ENCODE results near the gene TMEM30B.

The TMEM30B gene

DNA sequence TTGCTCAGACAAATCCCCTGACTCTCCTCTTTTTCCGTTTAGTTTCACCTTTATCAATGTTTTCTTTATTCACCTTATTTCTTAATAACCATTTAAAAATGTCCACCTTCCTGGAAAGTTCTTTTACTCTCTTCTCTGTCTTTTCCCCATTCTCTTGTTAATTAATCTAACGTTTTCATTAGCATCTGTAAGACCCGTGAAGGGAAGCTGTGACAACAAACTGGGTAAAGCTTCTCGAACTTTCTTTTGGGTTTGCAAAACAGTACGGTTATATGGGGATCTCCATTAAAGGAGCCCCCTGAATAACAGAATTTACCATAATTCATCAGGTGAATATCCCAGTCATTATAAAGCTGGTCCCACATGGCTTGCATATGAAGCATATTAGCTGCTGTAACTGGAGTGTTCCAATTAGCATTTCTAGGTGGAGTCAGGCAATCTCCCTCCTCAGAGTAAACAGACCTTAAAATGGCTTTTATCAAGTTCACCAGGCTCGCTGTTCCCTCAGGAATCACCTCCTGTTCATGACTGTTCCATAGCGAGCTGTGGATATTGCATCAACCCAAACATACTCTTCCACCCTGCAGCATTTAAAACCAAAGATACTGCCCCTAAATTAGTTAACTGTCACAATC is 42.4 kb downstream of the TMEM30B start:
- no peak for TF ChIP-seq CTCF (IDR thresholded peaks at IDR 0.05; ENCODE audit: insufficient read depth, low read length, poor library complexity, severe bottlenecking)
- Histone ChIP-seq H3K36me3 (ENCODE audit: control insufficient read depth, insufficient read depth, low read length) (no peaks in the 10 kb centered on the region), H3K4me3 (replicated peaks; ENCODE audit: low read depth, low read length) (no peak overlapping the region), H3K27me3 (replicated peaks; ENCODE audit: control insufficient read depth, insufficient read depth, low read length) (no peaks in the 10 kb centered on the region)
- no peak for DNase-seq (ENCODE audit: extremely low read depth, insufficient read length)

DNA sequence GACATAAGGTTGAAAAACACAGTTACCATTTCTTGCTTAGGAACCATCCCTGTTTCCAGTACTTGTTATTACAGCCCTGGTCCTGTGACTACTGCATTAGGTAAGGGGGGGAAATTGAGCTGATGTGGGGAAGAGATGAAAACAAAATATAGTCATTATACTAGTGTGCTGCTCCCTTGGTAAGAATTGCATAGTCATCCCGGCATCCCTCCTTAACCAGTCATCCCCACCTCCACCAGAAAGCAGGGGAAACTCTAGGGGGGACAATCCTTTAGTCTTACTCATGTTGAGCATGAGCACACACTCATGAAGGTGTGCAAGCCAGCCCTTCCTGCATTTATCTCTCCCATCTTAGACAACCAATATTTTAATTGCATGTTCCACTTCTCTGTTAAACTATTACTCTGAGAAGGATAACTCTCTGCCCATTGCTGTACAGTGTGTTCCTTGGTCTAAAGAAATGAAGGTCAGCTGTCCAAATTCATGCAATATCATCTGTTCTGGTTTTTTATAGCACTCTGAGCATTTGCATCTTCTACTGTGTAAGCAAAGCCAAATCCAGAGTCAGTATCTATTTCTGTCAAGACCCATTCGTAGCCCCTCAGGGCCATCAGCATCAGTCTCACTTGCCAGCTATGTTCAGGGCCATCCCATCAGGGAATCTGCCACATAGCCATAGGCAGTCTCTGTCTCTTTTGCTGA is 46.8 kb downstream of the TMEM30B start:
- Histone ChIP-seq H3K27me3 (replicated peaks; ENCODE audit: control insufficient read depth, insufficient read depth, low read length) (no peaks in the 10 kb centered on the region; the same call in none of the 2 replicates), H3K4me3 (replicated peaks; ENCODE audit: low read depth, low read length) (no peak overlapping the region), H3K36me3 (ENCODE audit: control insufficient read depth, insufficient read depth, low read length) (no peaks in the 10 kb centered on the region)
- no peak for TF ChIP-seq CTCF (IDR thresholded peaks at IDR 0.05; ENCODE audit: insufficient read depth, low read length, poor library complexity, severe bottlenecking)
- no peak for DNase-seq (ENCODE audit: extremely low read depth, insufficient read length)

DNA sequence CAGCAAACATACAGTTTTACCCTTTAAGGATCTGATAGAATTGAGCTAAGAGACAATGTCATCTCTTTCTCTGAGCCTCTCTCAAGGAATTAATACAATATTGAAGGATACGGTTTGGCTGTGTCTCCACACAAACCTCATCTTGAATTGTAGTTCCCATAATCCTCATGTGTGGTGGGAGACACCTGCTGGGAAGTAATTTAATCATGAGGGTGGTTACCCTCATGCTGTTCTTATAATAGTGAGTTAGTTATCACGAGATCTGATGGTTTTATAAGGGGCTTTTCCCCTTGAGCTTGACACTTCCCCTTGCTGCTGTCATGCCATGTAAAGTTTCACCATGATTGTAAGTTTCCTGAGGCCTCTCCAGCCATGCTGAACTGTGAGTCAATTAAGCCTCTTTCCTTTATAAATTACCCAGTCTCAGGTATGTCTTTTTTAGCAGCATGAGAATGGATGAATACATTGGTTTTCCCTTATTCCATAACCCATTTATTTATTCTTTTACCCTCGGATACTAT is 47.6 kb downstream of the TMEM30B start:
- Histone ChIP-seq H3K27me3 (replicated peaks; ENCODE audit: control insufficient read depth, insufficient read depth, low read length) (no peaks in the 10 kb centered on the region; the same call in none of the 2 replicates), H3K4me3 (replicated peaks; ENCODE audit: low read depth, low read length) (no peak overlapping the region), H3K36me3 (ENCODE audit: control insufficient read depth, insufficient read depth, low read length) (no peaks in the 10 kb centered on the region)
- DNase-seq (ENCODE audit: extremely low read depth, insufficient read length): no peak
- no peak for TF ChIP-seq CTCF (IDR thresholded peaks at IDR 0.05; ENCODE audit: insufficient read depth, low read length, poor library complexity, severe bottlenecking)

DNA sequence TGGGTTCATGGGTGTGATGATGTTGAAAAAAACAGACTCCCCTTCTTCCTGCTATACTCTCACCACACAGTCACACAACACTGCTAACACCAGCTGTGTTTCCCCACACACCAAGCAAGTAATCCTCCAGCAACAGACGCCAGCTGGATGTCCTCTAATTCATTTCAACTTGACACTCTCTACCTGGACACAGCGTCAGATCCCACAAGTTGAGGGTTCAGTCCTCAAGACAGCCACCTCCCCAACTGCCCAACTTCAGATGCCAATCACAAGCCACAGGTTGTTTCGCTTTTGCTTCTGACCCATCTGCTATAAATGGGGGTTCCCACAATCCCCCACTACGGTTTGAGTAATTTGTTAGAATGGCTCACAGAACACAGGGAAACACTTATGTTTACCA is 49.3 kb downstream of the TMEM30B start:
- Histone ChIP-seq H3K27me3 (replicated peaks; ENCODE audit: control insufficient read depth, insufficient read depth, low read length) (no peaks in the 10 kb centered on the region; the same call in none of the 2 replicates), H3K4me3 (replicated peaks; ENCODE audit: low read depth, low read length) (no peak overlapping the region), H3K36me3 (ENCODE audit: control insufficient read depth, insufficient read depth, low read length) (no peaks in the 10 kb centered on the region)
- no peak for DNase-seq (ENCODE audit: extremely low read depth, insufficient read length)
- TF ChIP-seq CTCF (IDR thresholded peaks at IDR 0.05; ENCODE audit: insufficient read depth, low read length, poor library complexity, severe bottlenecking): no peak

- no peak for TF ChIP-seq CTCF (IDR thresholded peaks at IDR 0.05; ENCODE audit: insufficient read depth, low read length, poor library complexity, severe bottlenecking)
- DNase-seq (ENCODE audit: extremely low read depth, insufficient read length): no peak
- Histone ChIP-seq H3K36me3 (ENCODE audit: control insufficient read depth, insufficient read depth, low read length) (no peaks in the 10 kb centered on the region), H3K27me3 (replicated peaks; ENCODE audit: control insufficient read depth, insufficient read depth, low read length) (no peaks in the 10 kb centered on the region; the same call in none of the 2 replicates), H3K4me3 (replicated peaks; ENCODE audit: low read depth, low read length) (no peak overlapping the region)
Observed at GRCh38 chr14:61229981-61230380, 51.2 kb downstream of the TMEM30B start.

Data from GM06990 (cell line).